Activated naive CD8-positive, alpha-beta T cell treated with anti-CD3 and anti-CD28 coated beads, Interleukin-2, amount 50 U/mL, for 24 hours (primary cell): ENCODE results near the gene HMGN4.
"Not testable (repeated sequence)": the region's sequence is repeated elsewhere in the genome, so short reads cannot be mapped to it uniquely, and the experiment has no call there.

Experiments
- ATAC-seq: fragments of 150-1000 bp; cut with Tn5 transposase; one replicate; pipeline ENCODE4 v1.10.0; 2021
- DNase-seq: peaks from one replicate; pipeline ENCODE4 v3.0.0; 2021
- H3K27ac Mint-ChIP-seq: one replicate; pipeline ENCODE4 v1.8.0; 2021; ENCODE audit warnings: mild to moderate bottlenecking, mixed read lengths
- H3K27me3 Mint-ChIP-seq: one replicate; pipeline ENCODE4 v1.8.0; 2021; ENCODE audit warnings: mixed read lengths
- H3K36me3 Mint-ChIP-seq: one replicate; pipeline ENCODE4 v1.8.0; 2021; ENCODE audit warnings: low read depth, mixed read lengths
- H3K4me1 Mint-ChIP-seq: one replicate; pipeline ENCODE4 v1.8.0; 2021; ENCODE audit warnings: mixed read lengths
- H3K4me3 Mint-ChIP-seq: one replicate; pipeline ENCODE4 v1.8.0; 2021; ENCODE audit warnings: mild to moderate bottlenecking, moderate library complexity, mixed read lengths
- H3K9me3 Mint-ChIP-seq: one replicate; pipeline ENCODE4 v1.8.0; 2021; ENCODE audit warnings: mixed read lengths

Gene HMGN4

DNA sequence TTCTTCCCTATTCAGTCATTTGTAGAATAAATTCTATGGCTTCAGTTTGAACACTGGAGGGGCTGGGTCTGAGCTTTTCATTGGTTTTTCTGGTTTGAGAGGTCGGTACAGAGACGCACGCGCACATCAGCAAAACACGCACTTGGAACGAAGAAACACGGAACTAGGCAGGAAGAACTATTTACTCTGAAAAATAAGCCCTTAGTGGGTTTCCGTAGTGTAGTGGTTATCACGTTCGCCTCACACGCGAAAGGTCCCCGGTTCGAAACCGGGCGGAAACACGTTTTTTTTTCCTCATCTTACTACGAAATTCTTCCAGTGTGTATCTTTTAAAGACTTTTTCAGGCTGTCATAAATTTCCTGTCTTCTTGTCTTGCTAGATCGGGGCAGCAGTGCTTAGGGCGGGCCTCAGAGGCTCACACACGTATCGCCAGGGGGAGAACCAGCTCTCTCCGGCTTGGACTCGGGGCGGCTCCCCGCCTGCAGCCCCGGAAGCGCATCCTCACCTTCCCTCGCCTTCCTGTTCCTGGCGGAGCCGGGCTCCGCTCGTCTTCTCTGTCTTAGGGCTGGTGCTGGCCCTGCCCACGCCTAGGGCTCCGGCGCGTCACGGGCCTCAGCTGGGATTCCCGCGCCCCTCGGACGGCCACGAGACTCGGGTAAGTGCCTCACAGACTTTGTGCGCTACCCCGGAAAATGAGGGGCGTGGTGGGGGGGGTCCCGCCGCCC lies at the start of gene HMGN4:
Gene HMGN4, plus strand, starts transcription at position 521 of the 726 bp plus-strand sequence. CDS start 6,841 bp downstream, outside the sequence.
- Mint-ChIP-seq H3K36me3 (peaks cover 31% of the 10 kb centered on the region), H3K4me1 (peaks cover 66% of the 10 kb centered on the region), H3K27ac (peak within 1 kb of the TSS; percentile 98), H3K9me3 (no peaks in the 10 kb centered on the region), H3K4me3 (peak within 1 kb of the TSS; percentile 95), H3K27me3 (peaks cover 8% of the 10 kb centered on the region)
- ATAC-seq (peak; percentile 76), DNase-seq (peak; percentile 79)

DNA sequence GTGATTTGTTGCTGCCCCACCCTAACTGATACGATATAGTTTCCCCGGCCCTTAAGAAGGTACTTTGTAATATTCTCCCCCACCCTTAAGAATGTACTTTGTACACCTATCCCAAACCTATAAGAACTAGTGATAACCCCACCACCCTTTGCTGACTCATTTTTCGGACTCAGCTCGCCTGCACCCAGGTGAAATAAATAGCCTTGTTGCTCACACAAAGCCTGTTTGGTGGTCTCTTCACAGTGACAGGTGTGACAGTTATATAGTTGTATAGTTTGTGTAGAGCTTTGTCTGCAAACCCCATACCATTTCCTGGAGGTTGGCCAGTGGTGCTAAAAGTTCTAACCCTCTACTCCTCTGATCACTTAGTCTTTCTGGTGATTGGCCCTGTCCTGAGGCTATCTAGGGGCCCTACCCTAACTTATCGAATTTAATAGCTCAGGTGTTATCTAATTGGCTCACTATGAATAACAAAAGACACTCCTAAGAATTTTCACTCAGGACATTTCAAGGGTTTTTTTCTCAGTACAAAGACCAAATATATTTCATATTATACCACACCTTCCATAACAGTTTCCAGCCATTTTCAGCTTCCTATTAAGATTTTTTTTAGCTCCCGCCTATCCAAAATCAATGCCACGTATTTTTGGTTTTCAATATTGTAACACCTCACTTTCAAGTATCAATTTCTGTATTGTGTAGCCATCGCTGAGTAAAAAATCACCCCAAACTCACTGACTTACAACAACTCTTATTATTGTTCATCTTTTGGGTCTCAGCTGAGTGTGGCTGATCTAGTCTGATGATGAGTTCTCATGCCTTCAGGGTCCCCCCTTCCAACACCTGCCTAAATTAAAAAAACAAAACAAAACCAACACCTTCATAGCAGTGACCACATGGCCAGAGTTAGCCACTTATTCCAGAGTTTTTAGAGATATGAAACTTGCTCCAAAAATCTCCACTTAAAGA lies 47.9 kb upstream of the HMGN4 start:
- Mint-ChIP-seq H3K27ac (no peak overlapping the region), H3K36me3 (peaks cover 2% of the 10 kb centered on the region), H3K9me3 (peaks cover 8% of the 10 kb centered on the region), H3K4me3 (no peak overlapping the region), H3K4me1 (peaks cover 8% of the 10 kb centered on the region), H3K27me3 (no peaks in the 10 kb centered on the region)
- ATAC-seq = no peak
- DNase-seq = no peak

- Mint-ChIP-seq H3K27ac (no peak overlapping the region), H3K36me3 (peaks cover 2% of the 10 kb centered on the region), H3K27me3 (no peaks in the 10 kb centered on the region), H3K9me3 (peaks cover 8% of the 10 kb centered on the region), H3K4me3 (no peak overlapping the region), H3K4me1 (peaks cover 8% of the 10 kb centered on the region)
- no peak for DNase-seq
- no peak for ATAC-seq
These were observed 46.6 kb upstream of the HMGN4 start for GRCh38 chr6:26491604-26492003.

DNA sequence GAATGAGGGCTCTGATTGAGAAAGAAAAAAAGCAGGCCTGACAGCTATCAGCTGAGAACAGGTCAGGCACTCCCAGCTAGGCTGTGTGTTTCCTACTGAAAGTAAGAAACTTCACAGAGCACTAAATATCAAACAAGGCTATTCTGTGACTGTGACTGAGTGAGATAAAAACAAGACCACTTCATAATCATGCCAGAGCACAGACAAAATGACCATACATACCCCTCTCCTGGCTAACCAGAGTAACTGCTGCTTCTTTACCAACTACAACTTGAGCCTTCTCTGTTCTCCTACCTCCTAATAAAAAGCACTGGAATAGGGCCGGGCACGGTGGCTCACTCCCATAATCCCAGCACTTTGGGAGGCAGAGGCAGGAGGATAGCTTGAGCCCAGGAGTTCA lies 44.9 kb upstream of the HMGN4 start:
- DNase-seq = no peak
- Mint-ChIP-seq H3K27me3 (no peaks in the 10 kb centered on the region), H3K9me3 (no peaks in the 10 kb centered on the region)

DNA sequence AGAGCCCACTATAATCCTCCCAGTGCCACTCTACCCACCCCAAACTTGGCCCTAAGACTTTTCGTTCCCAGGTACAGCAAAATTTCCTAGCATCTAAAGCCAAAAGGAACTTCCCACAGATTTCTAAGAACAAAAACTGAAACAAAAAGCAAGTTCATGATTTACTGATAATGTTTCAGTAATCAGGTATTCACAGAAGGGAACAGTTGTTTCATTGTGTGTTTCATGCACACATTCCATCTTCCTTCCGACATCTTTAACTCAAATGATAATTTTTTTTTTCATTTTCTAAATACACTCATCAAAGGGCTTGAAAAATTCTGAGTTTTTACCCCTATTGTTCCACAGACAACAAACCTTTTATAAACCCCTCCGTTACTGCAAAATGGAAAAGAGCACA lies 44.0 kb upstream of the HMGN4 start:
- Mint-ChIP-seq H3K4me1 (peaks cover 11% of the 10 kb centered on the region), H3K27ac (no peak overlapping the region), H3K36me3 (no peaks in the 10 kb centered on the region), H3K27me3 (no peaks in the 10 kb centered on the region), H3K9me3 (no peaks in the 10 kb centered on the region), H3K4me3 (no peak overlapping the region)
- no peak for ATAC-seq
- DNase-seq = no peak

More for the DNA sequence above, 44.9 kb upstream of the HMGN4 start:
- H3K4me3 Mint-ChIP-seq = no peak overlapping the region
- H3K36me3 Mint-ChIP-seq = no peaks in the 10 kb centered on the region
- no peak for ATAC-seq
- peaks cover 11% of the 10 kb centered on the region for H3K4me1 Mint-ChIP-seq
- H3K27ac Mint-ChIP-seq = no peak overlapping the region

DNA sequence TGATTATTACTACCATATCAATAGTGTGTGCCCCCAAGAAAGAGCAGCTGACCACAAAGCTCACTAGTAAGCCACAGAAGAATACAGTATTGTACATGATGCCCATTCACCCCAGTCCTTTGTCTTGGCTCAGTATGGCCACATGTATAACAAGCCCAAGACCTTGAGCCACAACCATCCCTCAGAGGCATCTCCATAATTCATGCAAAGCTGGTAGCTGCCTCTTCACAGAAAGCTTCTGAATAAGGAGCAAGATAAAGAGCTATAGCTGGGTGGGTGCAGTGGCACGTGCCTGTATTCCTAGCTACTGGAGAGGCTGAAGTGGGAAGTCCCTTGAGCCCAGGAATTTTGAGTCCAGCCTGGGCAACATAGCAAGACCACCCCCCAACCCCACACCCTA lies 42.9 kb upstream of the HMGN4 start:
- H3K4me1 Mint-ChIP-seq = peaks cover 11% of the 10 kb centered on the region
- H3K4me3 Mint-ChIP-seq = no peak overlapping the region
- no peaks in the 10 kb centered on the region for H3K9me3 Mint-ChIP-seq
- H3K27ac Mint-ChIP-seq = no peak overlapping the region
- H3K36me3 Mint-ChIP-seq = no peaks in the 10 kb centered on the region
- DNase-seq (no peak), ATAC-seq (no peak)
- peaks cover under 1% of the 10 kb centered on the region for H3K27me3 Mint-ChIP-seq

GRCh38 chr6:26497610-26498009 lies 40.6 kb upstream of the HMGN4 start:
- H3K4me3 Mint-ChIP-seq = no peak overlapping the region
- DNase-seq = no peak
- H3K9me3 Mint-ChIP-seq = no peaks in the 10 kb centered on the region
- peaks cover 22% of the 10 kb centered on the region for H3K27me3 Mint-ChIP-seq
- ATAC-seq = no peak
- no peak overlapping the region for H3K27ac Mint-ChIP-seq
- H3K4me1 Mint-ChIP-seq = peaks cover 22% of the 10 kb centered on the region
- no peaks in the 10 kb centered on the region for H3K36me3 Mint-ChIP-seq

DNA sequence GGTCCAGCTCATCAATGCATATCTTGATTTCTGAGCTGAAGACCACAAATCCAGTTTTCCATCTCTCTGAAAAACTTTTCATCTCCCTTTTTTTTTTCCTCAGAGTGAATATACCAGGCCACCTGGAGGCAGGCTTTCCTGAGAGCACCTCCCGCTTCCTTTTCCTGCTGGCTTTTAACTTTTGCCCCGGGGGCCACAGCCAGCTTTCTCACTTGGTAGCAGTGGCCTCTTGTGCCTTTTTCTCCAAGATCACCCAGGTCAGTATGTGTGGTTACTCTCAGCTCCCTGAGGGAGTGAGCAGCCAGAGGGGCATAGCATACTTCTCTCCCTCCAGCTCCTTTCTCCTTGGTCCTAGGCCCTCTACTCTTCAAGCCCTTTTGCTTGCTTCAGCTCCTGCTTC lies 38.1 kb upstream of the HMGN4 start, which contains the start of gene BTN1A1:
Gene BTN1A1, plus strand, starts transcription at position 202 of the 400 bp plus-strand sequence. CDS start 984 bp downstream, outside the sequence.
- Mint-ChIP-seq H3K4me3 (no peak within 1 kb of the TSS), H3K27ac (no peak within 1 kb of the TSS), H3K4me1 (peaks cover 14% of the 10 kb centered on the region), H3K27me3 (peaks cover 35% of the 10 kb centered on the region), H3K36me3 (no peaks in the 10 kb centered on the region), H3K9me3 (no peaks in the 10 kb centered on the region)
- no peak for DNase-seq
- ATAC-seq = no peak

GRCh38 chr6:26501482-26501986 lies 36.6 kb upstream of the HMGN4 start:
- DNase-seq = peak; percentile 42
- H3K9me3 Mint-ChIP-seq = no peaks in the 10 kb centered on the region
- ATAC-seq = peak; percentile 84
- peaks cover 35% of the 10 kb centered on the region for H3K27me3 Mint-ChIP-seq
- H3K4me1 Mint-ChIP-seq = peaks cover 14% of the 10 kb centered on the region
- no peaks in the 10 kb centered on the region for H3K36me3 Mint-ChIP-seq
- H3K27ac Mint-ChIP-seq = no peak overlapping the region
- H3K4me3 Mint-ChIP-seq = peak overlapping the region; percentile 74

DNA sequence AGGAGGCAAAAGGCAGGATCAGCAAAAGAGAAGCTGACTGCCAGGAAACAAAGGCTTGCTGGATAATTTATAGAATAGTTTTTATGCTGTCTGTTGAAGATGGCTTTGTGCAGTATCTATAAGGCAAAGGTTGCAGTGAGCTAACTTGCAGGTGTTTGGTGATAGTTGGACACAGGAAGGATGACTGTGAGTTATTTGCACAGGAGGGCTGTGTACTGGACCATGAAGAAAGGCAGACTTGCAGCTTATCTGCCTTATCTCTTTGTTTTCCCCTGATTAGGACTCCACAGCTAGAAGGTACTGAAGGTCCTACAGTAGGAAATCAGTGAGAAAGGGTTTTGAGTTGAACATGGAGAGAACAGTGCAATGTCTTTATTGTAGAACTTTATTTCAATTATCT lies 36.0 kb upstream of the HMGN4 start:
- no peaks in the 10 kb centered on the region for H3K9me3 Mint-ChIP-seq
- H3K36me3 Mint-ChIP-seq = no peaks in the 10 kb centered on the region
- ATAC-seq (no peak), DNase-seq (no peak)
- peaks cover 35% of the 10 kb centered on the region for H3K27me3 Mint-ChIP-seq
- H3K4me3 Mint-ChIP-seq = peak overlapping the region; percentile 74
- H3K27ac Mint-ChIP-seq = no peak overlapping the region
- peaks cover 14% of the 10 kb centered on the region for H3K4me1 Mint-ChIP-seq

GRCh38 chr6:26502626-26503025 lies 35.5 kb upstream of the HMGN4 start:
- no peak for ATAC-seq
- H3K36me3 Mint-ChIP-seq = no peaks in the 10 kb centered on the region
- no peak overlapping the region for H3K4me3 Mint-ChIP-seq
- DNase-seq = no peak
- H3K9me3 Mint-ChIP-seq = no peaks in the 10 kb centered on the region
- H3K27ac Mint-ChIP-seq = no peak overlapping the region
- H3K4me1 Mint-ChIP-seq = peaks cover 12% of the 10 kb centered on the region
- H3K27me3 Mint-ChIP-seq = peaks cover 35% of the 10 kb centered on the region

- ATAC-seq = no peak
- Mint-ChIP-seq H3K9me3 (no peaks in the 10 kb centered on the region), H3K4me3 (no peak overlapping the region), H3K27me3 (peaks cover 12% of the 10 kb centered on the region), H3K36me3 (no peaks in the 10 kb centered on the region), H3K4me1 (no peaks in the 10 kb centered on the region), H3K27ac (no peak overlapping the region)
- DNase-seq = no peak
These were observed 30.5 kb upstream of the HMGN4 start for GRCh38 chr6:26507658-26508057.

DNA sequence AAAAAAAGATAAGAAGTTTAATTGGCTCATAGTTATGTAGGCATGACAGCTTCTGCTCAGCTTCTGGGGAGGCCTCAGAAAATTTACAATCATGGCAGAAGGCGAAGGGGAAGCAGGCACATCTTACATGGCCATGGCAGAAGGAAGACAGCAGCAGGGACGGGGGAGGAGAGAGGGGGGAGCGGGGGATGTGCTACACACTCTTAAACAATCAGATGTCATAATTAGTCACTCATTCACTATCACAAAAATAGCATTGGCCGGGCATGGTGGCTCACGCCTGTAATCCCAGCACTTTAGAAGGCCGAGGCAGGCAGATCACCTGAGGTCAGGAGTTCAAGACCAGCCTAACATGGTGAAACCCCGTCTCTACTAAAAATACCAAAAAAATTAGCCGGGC lies 27.1 kb upstream of the HMGN4 start:
- H3K27me3 Mint-ChIP-seq, ATAC-seq, H3K4me1 Mint-ChIP-seq, H3K27ac Mint-ChIP-seq, H3K9me3 Mint-ChIP-seq, H3K4me3 Mint-ChIP-seq, H3K36me3 Mint-ChIP-seq, DNase-seq: not testable (repeated sequence)

DNA sequence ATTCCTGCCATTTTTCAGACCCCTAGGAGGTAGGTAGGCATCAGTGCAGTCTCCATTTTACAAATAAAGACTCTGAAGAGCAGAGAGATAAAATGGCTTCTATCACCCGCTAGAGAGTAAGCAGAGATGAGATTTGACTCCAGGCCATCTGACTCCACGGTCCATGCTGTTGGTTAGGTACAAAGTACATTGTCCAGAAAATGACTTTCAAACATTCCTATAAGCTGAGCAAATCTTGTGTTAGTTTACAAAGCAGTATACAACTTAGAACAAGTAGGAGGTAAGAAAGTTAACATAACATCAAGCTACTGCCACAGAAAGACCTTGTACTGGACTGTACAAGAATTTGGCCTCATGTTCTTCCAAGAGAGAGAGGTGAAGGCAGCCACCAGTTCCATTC lies 23.2 kb upstream of the HMGN4 start:
- Mint-ChIP-seq H3K9me3 (no peaks in the 10 kb centered on the region), H3K4me1 (peaks cover 4% of the 10 kb centered on the region), H3K36me3 (no peaks in the 10 kb centered on the region), H3K27ac (no peak overlapping the region), H3K4me3 (no peak overlapping the region), H3K27me3 (no peaks in the 10 kb centered on the region)
- no peak for ATAC-seq
- DNase-seq = no peak
